Ovary (tissue), 3 donors: ENCODE measurements around the gene FMNL3.

ENCODE experiments used
- POLR2A ChIP-seq: fragments of 450-650 bp; IDR thresholded peaks from one replicate; pipeline ENCODE4 v1.6.1; 2017; ENCODE audit warnings: antibody characterized with exemption, mild to moderate bottlenecking, moderate library complexity
- TF ChIP-seq, protein P1 (sequence below), 3 donors: fragments of 450-650 bp in 2 of 3; fragments of 200-600 bp in 1 of 3; IDR thresholded peaks; one replicate each; pipeline versions ENCODE4 v1.5.1 to v1.8.0; 2016 to 2022; ENCODE audit warnings: antibody characterized with exemption in 3 of 3, mild to moderate bottlenecking in 1 of 3
- donor health status: DM: no; HTN: no; CAD: no.

DNA sequence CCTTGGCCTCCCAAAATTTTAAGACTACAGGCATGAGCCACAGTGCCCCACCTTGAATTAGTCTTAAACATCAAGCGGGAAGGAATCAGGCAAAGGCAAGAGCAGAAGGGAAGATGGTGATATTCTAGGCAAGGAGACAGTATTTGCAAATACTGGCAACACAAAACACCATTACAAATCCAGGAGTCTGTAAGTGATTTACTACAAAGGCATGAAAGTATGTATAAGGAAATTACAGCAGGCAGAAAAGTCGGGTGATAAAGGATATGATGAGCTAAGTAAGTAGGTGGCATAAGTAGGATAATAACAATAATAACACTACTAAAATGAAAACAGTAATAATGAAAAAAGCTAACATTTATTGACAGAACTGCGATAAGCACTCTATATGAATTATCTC is 28.5 kb downstream of the FMNL3 start:
- TF ChIP-seq, protein P1, sequence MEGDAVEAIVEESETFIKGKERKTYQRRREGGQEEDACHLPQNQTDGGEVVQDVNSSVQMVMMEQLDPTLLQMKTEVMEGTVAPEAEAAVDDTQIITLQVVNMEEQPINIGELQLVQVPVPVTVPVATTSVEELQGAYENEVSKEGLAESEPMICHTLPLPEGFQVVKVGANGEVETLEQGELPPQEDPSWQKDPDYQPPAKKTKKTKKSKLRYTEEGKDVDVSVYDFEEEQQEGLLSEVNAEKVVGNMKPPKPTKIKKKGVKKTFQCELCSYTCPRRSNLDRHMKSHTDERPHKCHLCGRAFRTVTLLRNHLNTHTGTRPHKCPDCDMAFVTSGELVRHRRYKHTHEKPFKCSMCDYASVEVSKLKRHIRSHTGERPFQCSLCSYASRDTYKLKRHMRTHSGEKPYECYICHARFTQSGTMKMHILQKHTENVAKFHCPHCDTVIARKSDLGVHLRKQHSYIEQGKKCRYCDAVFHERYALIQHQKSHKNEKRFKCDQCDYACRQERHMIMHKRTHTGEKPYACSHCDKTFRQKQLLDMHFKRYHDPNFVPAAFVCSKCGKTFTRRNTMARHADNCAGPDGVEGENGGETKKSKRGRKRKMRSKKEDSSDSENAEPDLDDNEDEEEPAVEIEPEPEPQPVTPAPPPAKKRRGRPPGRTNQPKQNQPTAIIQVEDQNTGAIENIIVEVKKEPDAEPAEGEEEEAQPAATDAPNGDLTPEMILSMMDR (IDR thresholded peaks at IDR 0.05): no peak
- no peak for TF ChIP-seq POLR2A
